Measurements from ENCODE around the gene COX5B.

DNA sequence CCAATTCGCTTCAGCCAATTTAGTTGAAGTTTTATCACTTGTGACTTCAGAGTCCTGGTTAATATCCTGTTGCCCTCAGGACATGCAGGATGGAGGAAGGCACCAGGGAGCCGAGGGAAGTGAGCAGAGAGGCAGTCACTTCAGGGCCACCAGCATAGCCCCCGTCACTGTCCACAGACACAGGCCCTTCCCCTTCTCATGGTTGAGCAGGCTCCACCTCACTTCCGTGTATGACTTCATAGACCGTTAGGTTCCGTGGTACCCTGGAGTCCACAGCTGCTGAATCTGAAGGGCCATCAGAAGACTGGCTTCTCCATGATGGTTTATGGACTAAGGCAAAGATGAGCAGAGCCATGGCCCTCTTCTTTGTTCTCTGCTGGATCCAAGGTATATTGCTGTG lies 23.6 kb downstream of the COX5B start, which contains the start of gene C2orf92:
- TF ChIP-seq, protein P1, sequence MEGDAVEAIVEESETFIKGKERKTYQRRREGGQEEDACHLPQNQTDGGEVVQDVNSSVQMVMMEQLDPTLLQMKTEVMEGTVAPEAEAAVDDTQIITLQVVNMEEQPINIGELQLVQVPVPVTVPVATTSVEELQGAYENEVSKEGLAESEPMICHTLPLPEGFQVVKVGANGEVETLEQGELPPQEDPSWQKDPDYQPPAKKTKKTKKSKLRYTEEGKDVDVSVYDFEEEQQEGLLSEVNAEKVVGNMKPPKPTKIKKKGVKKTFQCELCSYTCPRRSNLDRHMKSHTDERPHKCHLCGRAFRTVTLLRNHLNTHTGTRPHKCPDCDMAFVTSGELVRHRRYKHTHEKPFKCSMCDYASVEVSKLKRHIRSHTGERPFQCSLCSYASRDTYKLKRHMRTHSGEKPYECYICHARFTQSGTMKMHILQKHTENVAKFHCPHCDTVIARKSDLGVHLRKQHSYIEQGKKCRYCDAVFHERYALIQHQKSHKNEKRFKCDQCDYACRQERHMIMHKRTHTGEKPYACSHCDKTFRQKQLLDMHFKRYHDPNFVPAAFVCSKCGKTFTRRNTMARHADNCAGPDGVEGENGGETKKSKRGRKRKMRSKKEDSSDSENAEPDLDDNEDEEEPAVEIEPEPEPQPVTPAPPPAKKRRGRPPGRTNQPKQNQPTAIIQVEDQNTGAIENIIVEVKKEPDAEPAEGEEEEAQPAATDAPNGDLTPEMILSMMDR (IDR thresholded peaks at IDR 0.05), result no peak
- no peak for TF ChIP-seq POLR2A (IDR thresholded peaks at IDR 0.05)

Data from uterus (tissue), 2 donors.